Measurements from ENCODE around the gene STX10.
A peak's percentile ranks its signal among the peaks of the same experiment; 100 is the strongest.
"Not testable (repeated sequence)": the region's sequence is repeated elsewhere in the genome, so short reads cannot be mapped to it uniquely, and the experiment has no call there.

The STX10 gene

GRCh38 chr19:13169769-13170168 lies 19.6 kb upstream of the STX10 start:
- H2AFZ ChIP-seq: no peak overlapping the region
- H3K9ac ChIP-seq: no peak overlapping the region
- H3K4me3 ChIP-seq (ENCODE audit: low read depth, low read length): no peak overlapping the region
- H3K4me2 ChIP-seq (ENCODE audit: low read length): no peak overlapping the region
- TF ChIP-seq CTCF (IDR thresholded peaks at IDR 0.05): no peak
- H3K27me3 ChIP-seq (ENCODE audit: control insufficient read depth, insufficient read depth, low read length): no peaks in the 10 kb centered on the region
- H3K4me1 ChIP-seq: peaks cover 30% of the 10 kb centered on the region
- no peak overlapping the region for H3K27ac ChIP-seq
- no peaks in the 10 kb centered on the region for H3K9me3 ChIP-seq (ENCODE audit: control insufficient read depth, low read length)
- H3K79me2 ChIP-seq: no peaks in the 10 kb centered on the region
- no peaks in the 10 kb centered on the region for H3K36me3 ChIP-seq (ENCODE audit: control insufficient read depth, insufficient read depth, low read length)

GRCh38 chr19:13166151-13166550 lies 16.0 kb upstream of the STX10 start:
- not testable (repeated sequence) for H3K27me3 ChIP-seq (ENCODE audit: control insufficient read depth, insufficient read depth, low read length); H3K79me2 ChIP-seq; H3K36me3 ChIP-seq (ENCODE audit: control insufficient read depth, insufficient read depth, low read length); H3K4me2 ChIP-seq (ENCODE audit: low read length); H3K9me3 ChIP-seq (ENCODE audit: control insufficient read depth, low read length); H2AFZ ChIP-seq; H3K9ac ChIP-seq; H3K4me3 ChIP-seq (ENCODE audit: low read depth, low read length)
- Histone ChIP-seq H3K27ac (peak overlapping the region; percentile 93), H3K4me1 (peaks cover 31% of the 10 kb centered on the region)

- Histone ChIP-seq H3K27ac (peak overlapping the region; percentile 93), H3K4me2 (ENCODE audit: low read length) (no peak overlapping the region), H3K9ac (no peak overlapping the region), H2AFZ (peak overlapping the region; percentile 88), H3K9me3 (ENCODE audit: control insufficient read depth, low read length) (no peaks in the 10 kb centered on the region), H3K4me1 (peaks cover 31% of the 10 kb centered on the region), H3K79me2 (no peaks in the 10 kb centered on the region), H3K4me3 (ENCODE audit: low read depth, low read length) (no peak overlapping the region), H3K27me3 (ENCODE audit: control insufficient read depth, insufficient read depth, low read length) (no peaks in the 10 kb centered on the region), H3K36me3 (ENCODE audit: control insufficient read depth, insufficient read depth, low read length) (no peaks in the 10 kb centered on the region)
- no peak for TF ChIP-seq CTCF (IDR thresholded peaks at IDR 0.05)
Observed at GRCh38 chr19:13165162-13165997, 15.2 kb upstream of the STX10 start.

GRCh38 chr19:13164343-13165161 lies 14.4 kb upstream of the STX10 start:
- Histone ChIP-seq H3K4me1 (peaks cover 31% of the 10 kb centered on the region), H3K36me3 (ENCODE audit: control insufficient read depth, insufficient read depth, low read length) (no peaks in the 10 kb centered on the region)
- no peak for TF ChIP-seq CTCF (IDR thresholded peaks at IDR 0.05)

GRCh38 chr19:13163609-13164342 lies 13.6 kb upstream of the STX10 start:
- H3K4me1 ChIP-seq: peaks cover 31% of the 10 kb centered on the region
- no peaks in the 10 kb centered on the region for H3K79me2 ChIP-seq
- no peak overlapping the region for H3K9ac ChIP-seq
- H3K27ac ChIP-seq: peak overlapping the region; percentile 93
- peak overlapping the region; percentile 68 for H3K4me2 ChIP-seq (ENCODE audit: low read length)
- H3K9me3 ChIP-seq (ENCODE audit: control insufficient read depth, low read length): no peaks in the 10 kb centered on the region
- H3K36me3 ChIP-seq (ENCODE audit: control insufficient read depth, insufficient read depth, low read length): no peaks in the 10 kb centered on the region
- peak; percentile 9 for TF ChIP-seq CTCF (IDR thresholded peaks at IDR 0.05)
- no peaks in the 10 kb centered on the region for H3K27me3 ChIP-seq (ENCODE audit: control insufficient read depth, insufficient read depth, low read length)
- H2AFZ ChIP-seq: peak overlapping the region; percentile 88
- H3K4me3 ChIP-seq (ENCODE audit: low read depth, low read length): peak overlapping the region; percentile 32

More at GRCh38 chr19:13164343-13165161, 14.4 kb upstream of the STX10 start:
- H3K4me2 ChIP-seq (ENCODE audit: low read length): peak overlapping the region; percentile 68
- peak overlapping the region; percentile 88 for H2AFZ ChIP-seq
- peak overlapping the region; percentile 93 for H3K27ac ChIP-seq
- no peaks in the 10 kb centered on the region for H3K9me3 ChIP-seq (ENCODE audit: control insufficient read depth, low read length)
- H3K4me3 ChIP-seq (ENCODE audit: low read depth, low read length): peak overlapping the region; percentile 32
- H3K27me3 ChIP-seq (ENCODE audit: control insufficient read depth, insufficient read depth, low read length): no peaks in the 10 kb centered on the region
- H3K79me2 ChIP-seq: no peaks in the 10 kb centered on the region
- H3K9ac ChIP-seq: peak overlapping the region; percentile 34
